Gastrocnemius medialis (tissue), 4 donors: ENCODE results near the gene KCNH6. TPM values are rescaled to one million over a fixed set of nuclear protein-coding genes. Genes with fewer than 3 reads are reported as not detected.

Source experiments
- ATAC-seq, 2 donors: fragments of 150-250 bp; one replicate each; pipeline ENCODE4 v1.9.1; 2016
- DNase-seq, 2 donors: peaks; one replicate each; pipeline ENCODE4 v3.0.0-alpha.2; 2019
- H3K27ac ChIP-seq, 4 donors: fragments of 200-600 bp; sonication (generic); 1 replicate in 1 of 4; 2 replicates in 3 of 4; pipeline ENCODE4 v1.5.1; 2016 to 2018; ENCODE audit warnings: mild to moderate bottlenecking in 2 of 4, moderate library complexity in 1 of 4
- H3K27me3 ChIP-seq, 3 donors: fragments of 200-600 bp; sonication (generic) in 2 of 3; 1 replicate in 1 of 3; 2 replicates in 2 of 3; pipeline versions ENCODE4 v1.5.1 to v1.6.0; 2016 to 2019; ENCODE audit warnings: mild to moderate bottlenecking in 1 of 3, moderate library complexity in 1 of 3
- H3K36me3 ChIP-seq, 2 donors: fragments of 200-600 bp; sonication (generic) in 1 of 2; one replicate each; pipeline ENCODE4 v1.5.1; 2017 to 2018
- H3K4me1 ChIP-seq, 2 donors: fragments of 200-600 bp; sonication (generic) in 1 of 2; one replicate each; pipeline ENCODE4 v1.5.1; 2016 to 2017; ENCODE audit warnings: mild to moderate bottlenecking in 2 of 2
- H3K4me3 ChIP-seq, 4 donors: fragments of 200-600 bp; sonication (generic) in 3 of 4; 1 replicate in 1 of 4; 2 replicates in 3 of 4; pipeline ENCODE4 v1.5.1; 2016 to 2019; ENCODE audit warnings: mild to moderate bottlenecking in 2 of 4
- H3K9me3 ChIP-seq, 3 donors: fragments of 200-600 bp; sonication (generic) in 2 of 3; 1 replicate in 1 of 3; 2 replicates in 2 of 3; pipeline ENCODE4 v1.5.1; 2016 to 2019
- CTCF ChIP-seq, 5 experiments: fragments of 450-650 bp in 3 of 5; fragments of 200-600 bp in 2 of 5; sonication (generic) in 2 of 5; IDR thresholded peaks in 4 of 5; conservative IDR thresholded peaks in 1 of 5; 1 replicate in 4 of 5; 2 replicates in 1 of 5; pipeline ENCODE4 v1.5.1; 2016 to 2019; ENCODE audit warnings: antibody characterized with exemption in 5 of 5, mild to moderate bottlenecking in 3 of 5, moderate library complexity in 3 of 5
- POLR2A ChIP-seq, 2 donors: fragments of 450-650 bp; IDR thresholded peaks; one replicate each; pipeline ENCODE4 v1.6.1; 2017; ENCODE audit warnings: antibody characterized with exemption in 2 of 2, mild to moderate bottlenecking in 2 of 2, moderate library complexity in 2 of 2
- in situ Hi-C, 4 donors: fragments of 200-750 bp; cut with MboI; loops; one replicate each; pipeline versions ENCODE4 v1.15.0 to v1.8.0; 2017; ENCODE audit warnings: low sequenced_read_pairs in 4 of 4
- intact Hi-C: fragments of 100-400 bp; cut with DNase I; formaldehyde crosslinking; loops from one replicate; pipeline ENCODE4 v1.15.1; 2023; ENCODE audit warnings: low total_unique reads
- total RNA-seq, 4 donors: library from RNA; depleted of rRNA; stranded (reverse); fragments of >200 nt; gene quantifications; one replicate each; pipeline versions ENCODE4 v1.1.0 to v1.2.3, GENCODE V29; 2016

KCNH6 gene
- total RNA-seq, 4 donors from 2014 or later: not detected

- ATAC-seq (no peak), DNase-seq (no peak)
- in situ Hi-C loops (loop anchor here in 1 of 4 donors (10.0 kb wide), 1 partner anchor 53 kb away; no protein-coding TSS in a partner anchor), intact Hi-C loops (loop anchor here (1.0 to 5.0 kb wide), 2 partner anchors 35 to 52 kb away; no protein-coding TSS in a partner anchor)
- Histone ChIP-seq H3K27me3 (peaks cover 11 to 32% (median 18%) of the 10 kb centered on the region in 3 donors), H3K27ac (peak overlapping the region in 2 of 4 donors; percentile 7 to 16), H3K9me3 (no peaks in the 10 kb centered on the region), H3K4me3 (peak overlapping the region; percentile 40 to 62 (median 53)), H3K4me1 (peaks cover 5 to 15% of the 10 kb centered on the region in 2 donors), H3K36me3 (no peaks in the 10 kb centered on the region)
- no peak for TF ChIP-seq CTCF (IDR thresholded peaks at IDR 0.05 in 4 of 5, conservative IDR thresholded peaks at IDR 0.05 in 1 of 5)
- no peak for TF ChIP-seq POLR2A (IDR thresholded peaks at IDR 0.05)
Observed at GRCh38 chr17:63477480-63478440, 45.4 kb upstream of the KCNH6 start.

DNA sequence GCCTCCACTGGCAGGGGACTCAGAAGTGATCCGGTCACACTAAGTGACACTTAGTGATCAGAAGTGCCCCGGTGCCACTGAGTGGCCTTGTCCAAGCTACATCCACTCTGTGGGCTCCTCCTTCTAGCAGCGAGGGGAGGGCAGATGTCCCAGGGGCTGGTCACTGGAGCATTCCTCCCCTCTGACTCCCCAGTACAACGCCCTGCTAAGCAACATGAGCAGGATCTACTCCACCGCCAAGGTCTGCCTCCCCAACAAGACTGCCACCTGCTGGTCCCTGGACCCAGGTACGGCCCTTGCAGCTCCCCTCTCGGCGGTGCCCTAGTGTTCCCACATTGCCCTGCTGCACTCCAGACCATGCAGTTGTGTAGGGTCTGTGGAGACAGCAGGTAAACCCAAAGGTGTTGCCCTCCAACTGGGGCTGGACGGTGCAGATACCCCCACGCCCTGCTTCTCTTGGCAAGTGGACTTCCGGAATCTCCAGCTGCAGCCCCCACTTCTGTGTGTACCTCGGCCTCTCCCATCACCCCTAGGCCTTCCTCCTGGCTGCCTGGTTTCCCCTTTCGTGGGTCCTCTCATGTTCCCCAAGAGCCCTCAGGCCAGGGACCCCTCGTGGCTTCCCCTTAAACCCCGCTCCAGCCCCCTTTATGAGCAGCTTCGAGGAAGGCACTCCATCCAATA is 44.2 kb upstream of the KCNH6 start:
- Histone ChIP-seq H3K9me3 (no peaks in the 10 kb centered on the region), H3K36me3 (no peaks in the 10 kb centered on the region), H3K4me3 (no peak overlapping the region), H3K27me3 (peaks cover 11 to 32% (median 18%) of the 10 kb centered on the region in 3 donors), H3K27ac (no peak overlapping the region), H3K4me1 (peaks cover 5 to 15% of the 10 kb centered on the region in 2 donors)
- TF ChIP-seq POLR2A (IDR thresholded peaks at IDR 0.05) (no peak), CTCF (IDR thresholded peaks at IDR 0.05 in 4 of 5, conservative IDR thresholded peaks at IDR 0.05 in 1 of 5) (peak; percentile 39 to 67 (median 64))
- peak; percentile 47 to 56 for DNase-seq
- peak; percentile 63 to 64 for ATAC-seq
- in situ Hi-C loops: loop anchor here in 1 of 4 donors (10.0 kb wide), 1 partner anchor 54 kb away; no protein-coding TSS in a partner anchor
- intact Hi-C loops: loop anchor here (1.0 to 5.0 kb wide), 2 partner anchors 37 to 54 kb away; no protein-coding TSS in a partner anchor

DNA sequence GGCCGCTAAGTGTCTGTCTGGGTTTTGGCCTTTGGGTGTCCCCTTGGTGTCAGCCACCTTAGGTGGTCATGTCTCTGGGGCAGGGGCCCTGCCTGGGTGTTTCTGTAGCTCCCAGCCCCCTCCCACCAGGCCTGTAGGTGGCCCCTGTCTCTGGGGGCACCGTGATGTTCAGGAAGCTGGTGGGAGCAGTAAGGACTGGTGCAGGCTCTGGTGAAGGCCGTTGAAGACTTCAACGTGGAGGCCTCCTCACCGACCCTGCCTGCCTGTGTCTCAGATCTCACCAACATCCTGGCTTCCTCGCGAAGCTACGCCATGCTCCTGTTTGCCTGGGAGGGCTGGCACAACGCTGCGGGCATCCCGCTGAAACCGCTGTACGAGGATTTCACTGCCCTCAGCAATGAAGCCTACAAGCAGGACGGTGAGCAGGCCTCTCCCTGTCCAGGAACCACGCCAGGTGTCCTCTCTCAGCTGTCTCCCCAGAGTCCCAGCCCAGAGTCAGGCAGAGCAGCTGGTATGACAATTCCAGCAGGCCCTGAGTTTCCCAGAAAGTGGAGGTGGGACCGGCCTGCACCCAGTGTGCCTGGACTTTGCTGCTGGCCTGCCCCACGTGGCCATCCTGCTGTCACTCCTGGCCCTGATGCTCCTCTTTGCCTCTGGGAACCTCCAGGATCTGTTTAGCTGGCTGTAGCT is 43.5 kb upstream of the KCNH6 start:
- intact Hi-C loops: loop anchor here (5.0 kb wide), 1 partner anchor 37 kb away; no protein-coding TSS in a partner anchor
- no peaks in the 10 kb centered on the region for H3K9me3 ChIP-seq
- peaks cover 11 to 32% (median 18%) of the 10 kb centered on the region in 3 donors for H3K27me3 ChIP-seq
- DNase-seq (no peak), ATAC-seq (no peak)
- no peak overlapping the region for H3K27ac ChIP-seq
- H3K4me3 ChIP-seq: no peak overlapping the region
- no peaks in the 10 kb centered on the region for H3K36me3 ChIP-seq
- TF ChIP-seq CTCF (IDR thresholded peaks at IDR 0.05 in 4 of 5, conservative IDR thresholded peaks at IDR 0.05 in 1 of 5) (no peak), POLR2A (IDR thresholded peaks at IDR 0.05) (no peak)
- H3K4me1 ChIP-seq: peaks cover 5 to 15% of the 10 kb centered on the region in 2 donors
- in situ Hi-C loops: loop anchor here in 3 of 4 donors (10.0 kb wide), 2 partner anchors 45 to 55 kb away; no protein-coding TSS in a partner anchor

DNA sequence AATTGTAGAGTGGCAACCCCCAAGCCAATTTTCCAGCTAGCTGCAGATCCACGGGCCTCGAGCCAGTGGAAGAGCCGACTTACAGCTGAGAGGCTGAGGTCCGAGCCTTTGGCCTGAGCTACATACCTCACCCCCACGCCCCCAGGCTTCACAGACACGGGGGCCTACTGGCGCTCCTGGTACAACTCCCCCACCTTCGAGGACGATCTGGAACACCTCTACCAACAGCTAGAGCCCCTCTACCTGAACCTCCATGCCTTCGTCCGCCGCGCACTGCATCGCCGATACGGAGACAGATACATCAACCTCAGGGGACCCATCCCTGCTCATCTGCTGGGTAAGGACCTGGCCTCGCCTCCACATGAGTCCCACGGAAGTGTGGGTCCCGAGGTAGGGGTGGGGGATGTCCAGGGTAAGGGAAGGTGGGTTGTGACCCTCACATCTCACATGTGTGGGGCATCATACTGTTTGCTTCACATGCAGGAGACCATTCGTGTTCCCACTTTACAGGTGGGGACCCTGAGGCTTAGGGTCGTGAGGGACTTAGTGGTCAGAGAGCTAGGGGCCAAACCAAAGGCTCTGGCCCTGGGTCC is 42.9 kb upstream of the KCNH6 start:
- intact Hi-C loops: no loop called here
- Histone ChIP-seq H3K36me3 (no peaks in the 10 kb centered on the region), H3K4me1 (peaks cover 5 to 15% of the 10 kb centered on the region in 2 donors), H3K4me3 (no peak overlapping the region), H3K9me3 (no peaks in the 10 kb centered on the region), H3K27me3 (peaks cover 11 to 31% (median 18%) of the 10 kb centered on the region in 3 donors), H3K27ac (no peak overlapping the region)
- in situ Hi-C loops: loop anchor here in 2 of 4 donors (10.0 kb wide), 2 partner anchors 45 to 55 kb away; no protein-coding TSS in a partner anchor
- no peak for DNase-seq
- TF ChIP-seq POLR2A (IDR thresholded peaks at IDR 0.05) (no peak), CTCF (IDR thresholded peaks at IDR 0.05 in 4 of 5, conservative IDR thresholded peaks at IDR 0.05 in 1 of 5) (no peak)
- ATAC-seq: no peak
